Keratinocyte (primary cell): ENCODE data around the gene AGPAT2. TPM values are rescaled to one million over a fixed set of nuclear protein-coding genes. Genes with fewer than 3 reads are reported as not detected.

Experiments used
- DNase-seq: peaks from one replicate; pipeline ENCODE4 v3.0.0-alpha.2; 2011; ENCODE audit warnings: low read depth, missing footprints, low spot score
- FAIRE-seq: peaks from 2 replicates; lab custom pipeline; 2011; peaks lifted over from hg19 to GRCh38; lab: Jason Lieb, UNC
- H2AFZ ChIP-seq: 2 replicates; pipeline ENCODE4 v1.6.0; 2012; ENCODE audit warnings: low read length, control low read depth, inconsistent platforms; ENCODE audit not compliant: control insufficient read depth
- H3K27ac ChIP-seq: 2 replicates; pipeline ENCODE4 v1.5.1; 2011; ENCODE audit warnings: low read length; ENCODE audit not compliant: control insufficient read depth, insufficient read depth
- H3K27me3 ChIP-seq: 3 replicates; pipeline ENCODE4 v1.6.0; 2011; ENCODE audit warnings: low read length; ENCODE audit not compliant: control insufficient read depth, insufficient read depth; ENCODE audit errors: extremely low read depth
- H3K36me3 ChIP-seq, 2 experiments: 2 replicates in 1 of 2; 3 replicates in 1 of 2; pipeline ENCODE4 v1.5.1; 2011; ENCODE audit warnings: low read length in 2 of 2, mild to moderate bottlenecking in 1 of 2; ENCODE audit not compliant: control insufficient read depth in 2 of 2, insufficient read depth in 2 of 2; ENCODE audit errors: extremely low read depth in 1 of 2
- H3K4me1 ChIP-seq: 3 replicates; pipeline ENCODE4 v1.5.1; 2011; ENCODE audit warnings: low read length; ENCODE audit not compliant: control insufficient read depth, insufficient read depth; ENCODE audit errors: extremely low read depth
- H3K4me2 ChIP-seq: 3 replicates; pipeline ENCODE4 v1.6.0; 2011; ENCODE audit warnings: low read depth, low read length; ENCODE audit not compliant: control insufficient read depth, insufficient read depth; ENCODE audit errors: extremely low read depth
- H3K4me3 ChIP-seq, 3 experiments: fragments of 200-600 bp in 1 of 3; sonication (generic) in 1 of 3; 2 replicates in 2 of 3; 3 replicates in 1 of 3; pipeline ENCODE4 v1.5.1; 2011 to 2016; ENCODE audit warnings: low read length in 3 of 3, mild to moderate bottlenecking in 3 of 3, control low read depth in 2 of 3, inconsistent platforms in 1 of 3, low read depth in 1 of 3, mixed read lengths in 1 of 3, mixed run types in 1 of 3, moderate library complexity in 1 of 3; ENCODE audit not compliant: control insufficient read depth in 2 of 3, insufficient read depth in 2 of 3; ENCODE audit errors: extremely low read depth in 1 of 3
- H3K79me2 ChIP-seq: 2 replicates; pipeline ENCODE4 v1.6.0; 2012; ENCODE audit warnings: low read length; ENCODE audit not compliant: control insufficient read depth, insufficient read depth
- H3K9ac ChIP-seq: 3 replicates; pipeline ENCODE4 v1.6.0; 2011; ENCODE audit warnings: low read length; ENCODE audit not compliant: control insufficient read depth, insufficient read depth; ENCODE audit errors: extremely low read depth
- H3K9me1 ChIP-seq: 3 replicates; pipeline ENCODE4 v1.6.0; 2011; ENCODE audit warnings: low read length; ENCODE audit not compliant: control insufficient read depth, insufficient read depth; ENCODE audit errors: extremely low read depth
- H3K9me3 ChIP-seq: 2 replicates; pipeline ENCODE4 v1.5.1; 2012; ENCODE audit warnings: low read depth, low read length; ENCODE audit not compliant: control insufficient read depth
- H4K20me1 ChIP-seq: 3 replicates; pipeline ENCODE4 v1.6.0; 2011; ENCODE audit warnings: low read length; ENCODE audit not compliant: control insufficient read depth, insufficient read depth; ENCODE audit errors: extremely low read depth
- CTCF ChIP-seq, 3 experiments: IDR thresholded peaks in 1 of 3; conservative IDR thresholded peaks in 1 of 3; optimal IDR thresholded peaks in 1 of 3; 2 replicates in 2 of 3; 3 replicates in 1 of 3; pipeline versions ENCODE3 to v1.5.1; 2011; ENCODE audit warnings: low read length in 3 of 3, mild to moderate bottlenecking in 3 of 3, moderate library complexity in 2 of 3, control low read depth in 1 of 3, inconsistent platforms in 1 of 3; ENCODE audit not compliant: insufficient read depth in 2 of 3; ENCODE audit errors: extremely low read depth in 1 of 3
- EZH2 ChIP-seq: IDR thresholded peaks from one replicate; pipeline ENCODE4 v1.6.1; 2012; ENCODE audit warnings: inconsistent platforms, mild to moderate bottlenecking, low read length, moderate library complexity
- dilution Hi-C: fragments of 300-500 bp; cut with MboI; formaldehyde crosslinking; loops from one replicate; pipeline ENCODE4 v1.7.0; 2020; ENCODE audit warnings: low sequenced_read_pairs; ENCODE audit not compliant: extremely low pct_ligation_motif_present
- polyA plus RNA-seq, 5 experiments: library from polyadenylated mRNA; depleted of rRNA in 3 of 5; stranded (reverse) in 3 of 5; stranded (forward) in 1 of 5; unstranded in 1 of 5; fragments of >200 nt; gene quantifications; 1 replicate in 1 of 5; 2 replicates in 3 of 5; 3 replicates in 1 of 5; pipeline versions ENCODE4 v1.2.1 to v1.2.3, GENCODE V29; 2011 to 2012; ENCODE audit warnings: missing spikeins in 2 of 5, low read depth in 1 of 5, low replicate concordance in 1 of 5

AGPAT2 gene
- polyA plus RNA-seq, 1 donor (not counting 4 experiments of a cell fraction or from before 2014, with no cell fraction given) = 26.5 TPM

DNA sequence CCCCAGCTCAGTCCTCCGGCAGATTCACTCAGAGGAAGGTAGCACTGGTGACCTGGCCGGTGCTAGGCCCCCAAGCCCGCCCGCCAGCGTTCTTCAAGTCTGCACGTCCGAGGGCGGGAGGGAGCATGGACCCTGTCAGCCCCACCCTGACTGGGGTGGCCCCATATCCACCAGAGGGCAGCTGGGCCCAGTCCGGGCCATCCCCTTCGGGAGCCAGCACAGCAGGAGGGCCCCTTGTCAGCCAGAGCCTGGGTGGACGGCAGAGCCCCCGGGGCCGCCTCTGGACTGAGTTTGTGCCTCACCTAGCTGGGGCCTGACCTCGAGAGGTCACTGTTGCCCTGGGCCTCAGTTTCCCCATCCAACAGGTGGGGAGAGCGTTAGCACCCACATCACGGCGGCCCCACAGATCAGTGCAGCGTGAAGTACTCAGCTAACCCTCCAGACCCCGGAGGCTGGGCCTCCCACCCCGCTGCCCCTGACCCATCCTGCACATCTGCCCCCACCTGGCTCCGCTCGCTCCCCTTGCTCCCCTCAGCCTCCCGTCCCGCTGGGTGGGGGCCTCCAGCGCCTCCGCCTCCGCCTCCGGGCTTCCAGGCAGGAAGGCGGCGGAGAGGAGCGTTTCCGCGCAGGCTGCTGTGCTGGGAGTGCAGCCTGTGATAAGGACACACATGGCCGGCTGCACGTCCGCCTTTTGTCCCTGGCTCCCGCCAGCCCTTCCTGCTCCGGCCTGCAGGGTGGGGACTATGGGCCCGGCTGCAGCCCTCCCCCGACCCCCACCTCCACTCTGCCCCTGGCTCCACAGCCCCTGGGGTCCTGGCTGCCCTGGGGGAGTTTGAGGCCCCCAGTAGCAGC is 41.1 kb downstream of the AGPAT2 start:
- no peak overlapping the region for H3K27ac ChIP-seq
- H2AFZ ChIP-seq = no peak overlapping the region
- peaks cover 6% of the 10 kb centered on the region for H3K4me1 ChIP-seq
- dilution Hi-C loops = no loop called here
- H3K79me2 ChIP-seq = no peaks in the 10 kb centered on the region
- H3K9me3 ChIP-seq = no peaks in the 10 kb centered on the region
- no peak overlapping the region for H3K4me3 ChIP-seq
- no peak overlapping the region for H3K4me2 ChIP-seq
- H3K36me3 ChIP-seq = no peaks in the 10 kb centered on the region
- peaks cover 36% of the 10 kb centered on the region for H3K27me3 ChIP-seq
- H4K20me1 ChIP-seq = no peaks in the 10 kb centered on the region
- no peak for TF ChIP-seq CTCF (optimal IDR thresholded peaks at IDR 0.05 in 1 of 3, IDR thresholded peaks at IDR 0.05 in 1 of 3, conservative IDR thresholded peaks at IDR 0.05 in 1 of 3; ENCODE audit: extremely low read depth in 1 of 3, insufficient read depth in 2 of 3, low read length in 3 of 3)
- H3K9ac ChIP-seq = no peak overlapping the region
- FAIRE-seq = no peak
- DNase-seq = no peak
- no peaks in the 10 kb centered on the region for H3K9me1 ChIP-seq

GRCh38 chr9:136645352-136645902 is 41.8 kb downstream of the AGPAT2 start:
- FAIRE-seq (no peak), DNase-seq (no peak)
- no peaks in the 10 kb centered on the region for H3K9me1 ChIP-seq
- dilution Hi-C loops = no loop called here
- H3K4me3 ChIP-seq = no peak overlapping the region
- peaks cover 40% of the 10 kb centered on the region for H3K27me3 ChIP-seq
- H3K9me3 ChIP-seq = no peaks in the 10 kb centered on the region
- H3K9ac ChIP-seq = no peak overlapping the region
- H3K27ac ChIP-seq = no peak overlapping the region
- peaks cover 6% of the 10 kb centered on the region for H3K4me1 ChIP-seq
- no peak overlapping the region for H3K4me2 ChIP-seq
- no peak overlapping the region for H2AFZ ChIP-seq
- H4K20me1 ChIP-seq = no peaks in the 10 kb centered on the region
- TF ChIP-seq EZH2 (no peak), CTCF (optimal IDR thresholded peaks at IDR 0.05 in 1 of 3, IDR thresholded peaks at IDR 0.05 in 1 of 3, conservative IDR thresholded peaks at IDR 0.05 in 1 of 3; ENCODE audit: extremely low read depth in 1 of 3, insufficient read depth in 2 of 3, low read length in 3 of 3) (no peak)
- no peaks in the 10 kb centered on the region for H3K79me2 ChIP-seq
- H3K36me3 ChIP-seq = no peaks in the 10 kb centered on the region
